Endothelial cell (in vitro differentiated cells): ENCODE results near the gene POR. TPM values are rescaled to one million over a fixed set of nuclear protein-coding genes. Genes with fewer than 3 reads are reported as not detected.

Experiments used
- DNase-seq: peaks from one replicate; pipeline ENCODE4 v3.0.0; 2021; ENCODE audit warnings: low spot score
- H3K27ac Mint-ChIP-seq: one replicate; pipeline ENCODE4 v1.8.0; 2021; ENCODE audit warnings: mixed read lengths, inconsistent platforms; ENCODE audit not compliant: unreplicated experiment
- H3K27me3 Mint-ChIP-seq: one replicate; pipeline ENCODE4 v1.8.0; 2021; ENCODE audit warnings: mild to moderate bottlenecking, moderate library complexity, mixed read lengths, inconsistent platforms; ENCODE audit not compliant: unreplicated experiment
- H3K36me3 Mint-ChIP-seq: one replicate; pipeline ENCODE4 v1.8.0; 2021; ENCODE audit warnings: mild to moderate bottlenecking, low read depth, mixed read lengths, inconsistent platforms; ENCODE audit not compliant: unreplicated experiment
- H3K4me1 Mint-ChIP-seq: one replicate; pipeline ENCODE4 v1.8.0; 2021; ENCODE audit warnings: mild to moderate bottlenecking, mixed read lengths, inconsistent platforms; ENCODE audit not compliant: unreplicated experiment
- H3K4me3 Mint-ChIP-seq: one replicate; pipeline ENCODE4 v1.8.0; 2021; ENCODE audit warnings: mild to moderate bottlenecking, mixed read lengths, inconsistent platforms; ENCODE audit not compliant: unreplicated experiment
- H3K9me3 Mint-ChIP-seq: one replicate; pipeline ENCODE4 v1.8.0; 2021; ENCODE audit warnings: mixed read lengths, inconsistent platforms; ENCODE audit not compliant: unreplicated experiment
- total RNA-seq: library from RNA; stranded (reverse); fragmentation: NEBNext Ultra II Directional; extraction: Animal tissue kit (Norgen Biotek cat#: 25700); gene quantifications from one replicate; pipeline ENCODE4 v1.2.1, GENCODE V29; 2021; ENCODE audit not compliant: unreplicated experiment
- TF ChIP-seq, protein P1 (sequence below): fragments of 200-600 bp; sonication (generic); IDR thresholded peaks from one replicate; pipeline ENCODE4 v1.5.0; 2021; ENCODE audit warnings: antibody characterized with exemption; ENCODE audit not compliant: unreplicated experiment

Gene POR
- total RNA-seq, 1 donor from 2014 or later: 70.8 TPM

DNA sequence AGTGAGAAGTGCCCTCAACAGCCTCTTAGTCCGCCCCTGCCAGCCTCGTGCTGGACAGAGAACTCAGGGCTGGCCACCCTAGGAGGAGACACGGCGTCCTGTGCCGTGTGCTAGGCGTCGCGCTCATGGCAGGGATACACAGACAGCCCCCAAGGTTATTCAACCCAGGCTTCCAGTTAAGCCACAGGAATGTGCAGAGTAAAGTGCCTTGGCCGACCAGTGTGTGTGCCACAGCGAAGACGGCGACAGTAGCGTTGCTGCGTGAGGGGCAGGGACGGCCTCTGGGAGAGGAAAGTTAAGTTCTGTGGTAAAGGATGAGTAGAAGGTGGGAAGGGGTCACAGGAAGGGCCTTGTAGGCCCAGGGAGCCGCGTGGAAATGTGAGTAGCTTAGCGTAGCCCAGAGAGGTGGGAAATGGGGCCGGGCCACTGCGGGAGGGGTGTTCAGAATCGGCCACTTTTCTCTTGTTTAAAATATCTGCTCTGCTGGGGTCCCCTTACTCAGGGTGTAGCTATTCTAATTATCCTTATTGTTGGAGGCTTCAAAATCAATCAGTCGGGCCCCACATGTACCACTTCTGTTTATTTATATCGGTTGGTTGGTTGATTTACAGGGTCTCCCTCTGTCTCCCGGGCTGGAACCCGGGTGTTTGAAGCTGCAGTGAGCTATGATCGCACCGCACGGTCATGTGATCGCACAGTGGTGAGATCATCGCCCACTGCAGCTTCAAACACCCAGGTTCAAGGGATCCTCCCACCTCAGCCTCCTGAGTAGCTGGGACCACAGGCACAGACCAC lies 54.9 kb downstream of the POR start:
- Mint-ChIP-seq H3K27me3 (peaks cover 5% of the 10 kb centered on the region), H3K36me3 (peaks cover 9% of the 10 kb centered on the region), H3K27ac (no peak overlapping the region), H3K4me3 (no peak overlapping the region), H3K9me3 (no peaks in the 10 kb centered on the region), H3K4me1 (peaks cover 21% of the 10 kb centered on the region)
- DNase-seq: no peak
- TF ChIP-seq, protein P1, sequence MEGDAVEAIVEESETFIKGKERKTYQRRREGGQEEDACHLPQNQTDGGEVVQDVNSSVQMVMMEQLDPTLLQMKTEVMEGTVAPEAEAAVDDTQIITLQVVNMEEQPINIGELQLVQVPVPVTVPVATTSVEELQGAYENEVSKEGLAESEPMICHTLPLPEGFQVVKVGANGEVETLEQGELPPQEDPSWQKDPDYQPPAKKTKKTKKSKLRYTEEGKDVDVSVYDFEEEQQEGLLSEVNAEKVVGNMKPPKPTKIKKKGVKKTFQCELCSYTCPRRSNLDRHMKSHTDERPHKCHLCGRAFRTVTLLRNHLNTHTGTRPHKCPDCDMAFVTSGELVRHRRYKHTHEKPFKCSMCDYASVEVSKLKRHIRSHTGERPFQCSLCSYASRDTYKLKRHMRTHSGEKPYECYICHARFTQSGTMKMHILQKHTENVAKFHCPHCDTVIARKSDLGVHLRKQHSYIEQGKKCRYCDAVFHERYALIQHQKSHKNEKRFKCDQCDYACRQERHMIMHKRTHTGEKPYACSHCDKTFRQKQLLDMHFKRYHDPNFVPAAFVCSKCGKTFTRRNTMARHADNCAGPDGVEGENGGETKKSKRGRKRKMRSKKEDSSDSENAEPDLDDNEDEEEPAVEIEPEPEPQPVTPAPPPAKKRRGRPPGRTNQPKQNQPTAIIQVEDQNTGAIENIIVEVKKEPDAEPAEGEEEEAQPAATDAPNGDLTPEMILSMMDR: no peak

DNA sequence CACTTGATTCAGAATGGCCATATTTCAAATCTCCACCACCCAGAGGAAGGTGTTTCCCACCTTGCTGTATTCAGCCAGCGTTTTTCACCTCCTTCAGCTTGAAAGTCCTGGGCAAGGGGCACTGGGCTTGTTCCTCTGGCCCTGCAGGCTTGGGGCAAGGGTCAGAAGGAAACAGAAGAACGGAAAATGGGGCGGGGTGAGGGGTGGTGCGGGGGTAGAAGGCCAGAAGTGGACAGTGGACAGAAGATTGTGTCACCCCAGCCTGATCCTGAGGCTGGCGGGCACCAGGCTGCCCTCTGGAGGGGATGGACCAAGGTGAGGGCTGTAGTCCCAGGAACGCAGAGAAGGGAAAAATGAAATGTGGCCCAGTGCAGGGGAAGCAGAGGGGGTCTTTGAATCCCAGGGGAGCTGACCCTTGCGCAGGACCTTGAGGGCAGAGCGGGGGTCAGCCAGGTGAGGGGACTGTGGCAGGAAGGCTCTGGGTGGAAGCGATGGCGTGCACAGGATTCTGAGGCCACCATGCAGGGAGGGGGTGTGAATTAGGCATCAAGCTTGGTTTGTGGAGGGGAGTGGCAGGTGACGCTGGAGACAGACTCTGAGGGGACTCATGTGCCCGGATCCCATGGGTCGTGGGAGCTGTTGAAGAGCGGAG lies 56.5 kb downstream of the POR start:
- TF ChIP-seq, protein P1: no peak
- Mint-ChIP-seq H3K4me3 (no peak overlapping the region), H3K9me3 (no peaks in the 10 kb centered on the region), H3K4me1 (peaks cover 21% of the 10 kb centered on the region), H3K36me3 (peaks cover 4% of the 10 kb centered on the region), H3K27ac (peak overlapping the region; percentile 22), H3K27me3 (peaks cover 5% of the 10 kb centered on the region)
- no peak for DNase-seq

GRCh38 chr7:75971961-75972763 lies 57.2 kb downstream of the POR start:
- DNase-seq: peak; percentile 65
- Mint-ChIP-seq H3K4me3 (no peak overlapping the region), H3K4me1 (peaks cover 20% of the 10 kb centered on the region), H3K36me3 (peaks cover 4% of the 10 kb centered on the region), H3K9me3 (no peaks in the 10 kb centered on the region), H3K27ac (peak overlapping the region; percentile 22), H3K27me3 (peaks cover 5% of the 10 kb centered on the region)
- TF ChIP-seq, protein P1: peak; percentile 24

GRCh38 chr7:75977743-75978142 lies 62.8 kb downstream of the POR start:
- H3K36me3 Mint-ChIP-seq: peaks cover 9% of the 10 kb centered on the region
- DNase-seq: no peak
- no peaks in the 10 kb centered on the region for H3K4me1 Mint-ChIP-seq
- H3K27me3 Mint-ChIP-seq: peaks cover 9% of the 10 kb centered on the region
- H3K9me3 Mint-ChIP-seq: no peaks in the 10 kb centered on the region
- H3K4me3 Mint-ChIP-seq: no peak overlapping the region
- TF ChIP-seq, protein P1: no peak
- H3K27ac Mint-ChIP-seq: no peak overlapping the region
